A549 (cell line): ENCODE data around the gene CRYZ. TPM values are rescaled to one million over a fixed set of nuclear protein-coding genes. Genes with fewer than 3 reads are reported as not detected.

Source experiments
- ATAC-seq, 2 experiments: fragments of 200-7000 bp in 1 of 2; fragments of >200 bp in 1 of 2; cut with Nextera tagmentation in 1 of 2; cut with Tn5 transposase in 1 of 2; 3 replicates each; pipeline versions ENCODE4 v1.8.0 to v1.9.1; 2018 to 2020; ENCODE audit warnings: mild to moderate bottlenecking in 1 of 2, moderate library complexity in 1 of 2
- CTCF ChIA-PET: fragments of 300-600 bp; sonication (Branson Sonifier 250); formaldehyde crosslinking; extraction: SDS; loops from one replicate; lab custom pipeline; 2021; ENCODE audit warnings: antibody characterized with exemption, inconsistent platforms; lab: Yijun Ruan, JAX
- POLR2A ChIA-PET: fragments of 350-600 bp; formaldehyde crosslinking; extraction: SDS; loops from one replicate; lab custom pipeline; 2021; ENCODE audit warnings: antibody characterized with exemption, inconsistent platforms; lab: Yijun Ruan, JAX
- DNase-seq, 2 experiments: peaks; one replicate each; pipeline versions ENCODE4 v3.0.0 to v3.0.0-alpha.2; 2011 to 2016; ENCODE audit warnings: low read depth in 1 of 2, low spot score in 1 of 2
- FAIRE-seq: peaks from 2 replicates; lab custom pipeline; 2011; peaks lifted over from hg19 to GRCh38; lab: Jason Lieb, UNC
- H3K27ac ChIP-seq, 2 experiments: fragments of >200 bp; sonication (Bioruptor Twin); formaldehyde crosslinking; 3 replicates each; pipeline ENCODE4 v1.5.1; 2016 to 2017
- H3K4me1 ChIP-seq: fragments of >200 bp; sonication (Bioruptor Twin); formaldehyde crosslinking; 3 replicates; pipeline ENCODE4 v1.6.1; 2016
- H3K4me2 ChIP-seq: fragments of >200 bp; sonication (Bioruptor Twin); formaldehyde crosslinking; 3 replicates; pipeline ENCODE4 v1.6.1; 2016
- H3K4me3 ChIP-seq: fragments of >200 bp; sonication (Bioruptor Twin); formaldehyde crosslinking; 3 replicates; pipeline ENCODE4 v1.5.1; 2016
- H3K9me3 ChIP-seq: fragments of >200 bp; sonication (Bioruptor Twin); formaldehyde crosslinking; 3 replicates; pipeline ENCODE4 v1.6.1; 2016
- BCL3 ChIP-seq: fragments of >200 bp; sonication (Bioruptor Twin); formaldehyde crosslinking; IDR thresholded peaks from 3 replicates; pipeline ENCODE4 v1.6.1; 2016
- BHLHE40 ChIP-seq: IDR thresholded peaks from 2 replicates; pipeline ENCODE4 v1.6.1; 2012; ENCODE audit warnings: low read depth, low read length, inconsistent platforms
- CBX2 ChIP-seq: fragments of 200-600 bp; sonication (generic); IDR thresholded peaks from 2 replicates; pipeline ENCODE4 v1.6.1; 2016; ENCODE audit warnings: low read depth, mild to moderate bottlenecking, borderline replicate concordance
- CHD2 ChIP-seq: fragments of 150-350 bp; IDR thresholded peaks from 2 replicates; pipeline ENCODE4 v1.6.1; 2014; ENCODE audit warnings: low read length; ENCODE audit not compliant: partially characterized antibody
- EHMT2 ChIP-seq: fragments of 200-600 bp; sonication (generic); IDR thresholded peaks from 2 replicates; pipeline ENCODE4 v1.6.1; 2016; ENCODE audit warnings: antibody characterized with exemption, low read depth, mild to moderate bottlenecking, moderate library complexity
- ELK1 ChIP-seq: fragments of 150-350 bp; IDR thresholded peaks from 2 replicates; pipeline ENCODE4 v1.6.1; 2014; ENCODE audit warnings: low read depth, mild to moderate bottlenecking, low read length
- EP300 ChIP-seq, 2 experiments: fragments of >200 bp; sonication (Bioruptor Twin); formaldehyde crosslinking; IDR thresholded peaks; 2 replicates in 1 of 2; 3 replicates in 1 of 2; pipeline ENCODE4 v1.6.1; 2016 to 2017
- FOSB ChIP-seq: fragments of 250-450 bp; sonication (Bioruptor Pico); IDR thresholded peaks from 2 replicates; pipeline ENCODE4 v1.5.0; 2020; ENCODE audit warnings: mild to moderate bottlenecking, moderate library complexity
- HOXB5 ChIP-seq: fragments of 250-450 bp; sonication (Bioruptor Pico); IDR thresholded peaks from 2 replicates; pipeline ENCODE4 v1.5.0; 2020; ENCODE audit warnings: mild to moderate bottlenecking, moderate library complexity
- KDM1A ChIP-seq: fragments of 200-600 bp; sonication (generic); IDR thresholded peaks from 2 replicates; pipeline ENCODE4 v1.6.1; 2016; ENCODE audit warnings: low read depth, mild to moderate bottlenecking
- MAFK ChIP-seq: fragments of 450-650 bp; IDR thresholded peaks from 2 replicates; pipeline ENCODE4 v1.6.1; 2014; ENCODE audit not compliant: partially characterized antibody
- NFE2L2 ChIP-seq: fragments of 150-350 bp; conservative IDR thresholded peaks from 2 replicates; pipeline ENCODE4 v1.6.1; 2014; ENCODE audit warnings: low read length
- RCOR1 ChIP-seq: fragments of 150-350 bp; IDR thresholded peaks from 2 replicates; pipeline ENCODE4 v1.6.1; 2014; ENCODE audit warnings: antibody characterized with exemption, low read length, low read depth
- RFX5 ChIP-seq: fragments of 450-650 bp; IDR thresholded peaks from 2 replicates; pipeline ENCODE4 v1.7.1; 2014; ENCODE audit warnings: antibody characterized with exemption, mild to moderate bottlenecking, moderate library complexity
- TP53 ChIP-seq: fragments of 250-450 bp; sonication (Bioruptor Pico); IDR thresholded peaks from 2 replicates; pipeline ENCODE4 v1.5.0; 2021; ENCODE audit warnings: mild to moderate bottlenecking, moderate library complexity
- USF2 ChIP-seq: fragments of 450-650 bp; IDR thresholded peaks from 2 replicates; pipeline ENCODE4 v1.6.1; 2014; ENCODE audit warnings: antibody characterized with exemption
- WGBS: methylation state at CpG from one replicate; pipeline ENCODE4 v1.1.6; 2017; ENCODE audit errors: missing lambda C conversion rate; 5-methylcytosine and 5-hydroxymethylcytosine counted together
- polyA plus RNA-seq, 4 experiments: library from polyadenylated mRNA; depleted of rRNA in 3 of 4; stranded (reverse); fragments of >200 nt; fragmentation: RNase III in 1 of 4; extraction: RNeasy Plus Mini Kit Qiagen cat#74134 plus additional on column Dnase treatment in 1 of 4; gene quantifications; 2 replicates in 3 of 4; 3 replicates in 1 of 4; pipeline ENCODE4 v1.2.3, GENCODE V29; 2011 to 2017

The CRYZ gene
- polyA plus RNA-seq, 2 of the 4 experiments (the other 2 are of a cell fraction), result 99.1 to 159 TPM

GRCh38 chr1:74714429-74715235, 18.2 kb downstream of the CRYZ start:
- Histone ChIP-seq H3K4me3 (no peak overlapping the region), H3K4me2 (0 out of 3 replicates have a peak overlapping the region, but pooled peaks have one; percentile 1), H3K27ac (0 out of 6 replicates have a peak overlapping the region, but pooled peaks of 1 of the 2 experiments have one; percentile 40), H3K4me1 (peaks cover 7% of the 10 kb centered on the region; the same call in 1 of the 3 replicates), H3K9me3 (no peaks in the 10 kb centered on the region)
- POLR2A ChIA-PET, result no interaction called here
- no peak for DNase-seq
- CTCF ChIA-PET, result no interaction called here
- ATAC-seq, result no peak
- 10% methylated on average over 1 of the region's 1 CpG for WGBS
- peak; percentile 25 for TF ChIP-seq MAFK
- no peak for TF ChIP-seq CBX2
- no peak for FAIRE-seq

DNA sequence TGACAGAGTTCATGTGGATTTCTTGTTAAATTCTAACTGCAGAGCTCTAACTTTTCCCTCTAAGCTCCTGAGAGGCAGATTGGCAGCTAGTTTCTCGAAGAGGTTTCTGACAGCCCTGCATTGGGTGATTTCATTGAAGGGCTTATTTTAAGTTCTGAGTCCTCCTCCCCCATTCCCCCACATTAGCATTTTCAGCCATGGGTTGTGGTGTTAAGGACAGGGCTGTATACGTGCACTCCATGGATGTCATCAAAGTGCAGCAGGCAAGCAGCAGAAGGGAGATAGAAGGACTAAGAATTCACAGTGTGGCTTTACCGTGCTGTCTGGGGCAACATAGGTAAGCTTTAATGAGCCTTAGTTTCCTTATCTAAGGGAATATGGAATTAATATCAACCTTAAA, 19.0 kb downstream of the CRYZ start:
- peaks cover 7% of the 10 kb centered on the region; the same call in 1 of the 3 replicates for H3K4me1 ChIP-seq
- FAIRE-seq, result no peak

DNA sequence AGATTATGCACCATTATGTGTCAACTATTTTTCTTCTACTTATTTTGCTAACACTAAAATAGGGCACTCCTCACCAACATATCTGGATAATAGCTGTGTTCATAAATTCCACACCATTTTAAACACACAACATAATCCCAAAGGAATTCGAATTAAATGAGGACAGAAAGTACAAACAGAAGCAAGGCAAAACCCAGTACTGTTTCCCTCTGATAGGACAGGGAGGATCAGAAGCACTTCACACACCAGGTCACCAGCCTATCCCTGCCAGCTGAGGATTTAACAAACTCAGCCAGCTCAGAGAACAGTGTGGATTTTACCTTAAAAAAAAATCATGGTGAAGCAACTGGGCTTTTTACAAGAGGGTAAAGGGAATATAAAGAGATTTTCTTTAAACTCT, 20.0 kb downstream of the CRYZ start:
- ChIA-PET POLR2A (no interaction called here), CTCF (interaction anchor here (0.6 kb wide), 2 partner anchors 491 to 783 kb away, joined by 3 read pairs; no protein-coding TSS in a partner anchor)
- Histone ChIP-seq H3K27ac (no peak overlapping the region), H3K4me1 (peaks cover 7% of the 10 kb centered on the region; the same call in 1 of the 3 replicates), H3K9me3 (no peaks in the 10 kb centered on the region), H3K4me3 (no peak overlapping the region), H3K4me2 (no peak overlapping the region)
- TF ChIP-seq FOSB (no peak), RFX5 (no peak), CHD2 (no peak), RCOR1 (no peak), BCL3 (no peak)
- DNase-seq (no peak), FAIRE-seq (no peak), ATAC-seq (no peak)
- WGBS, result 85% methylated on average over 1 of the region's 1 CpG

More for the DNA sequence above, 19.0 kb downstream of the CRYZ start:
- CTCF ChIA-PET, result no interaction called here
- no peak for TF ChIP-seq RFX5
- TF ChIP-seq ELK1, result no peak
- TF ChIP-seq EHMT2, result no peak
- no peak for TF ChIP-seq BHLHE40
- TF ChIP-seq TP53 (CRISPR knock-in tag), result no peak
- no peak for TF ChIP-seq NFE2L2
- TF ChIP-seq EP300 (IDR thresholded peaks at IDR 0.05), result no peak
- TF ChIP-seq USF2, result no peak
- TF ChIP-seq KDM1A, result no peak
- no peak for TF ChIP-seq HOXB5 (CRISPR knock-in tag)
- POLR2A ChIA-PET, result no interaction called here
- Histone ChIP-seq H3K27ac (no peak overlapping the region), H3K4me2 (no peak overlapping the region), H3K4me3 (no peak overlapping the region), H3K9me3 (no peaks in the 10 kb centered on the region)
- no peak for DNase-seq
- WGBS, result 89% methylated on average over 3 of the region's 3 CpGs
- no peak for ATAC-seq
